GM18520 (cell line): ENCODE results near the gene MKRN1.
A peak's percentile ranks its signal among the peaks of the same experiment; 100 is the strongest.
"Not testable (repeated sequence)": the region's sequence is repeated elsewhere in the genome, so short reads cannot be mapped to it uniquely, and the experiment has no call there.

ENCODE experiments used
- ATAC-seq: cut with Tn5 transposase; IDR thresholded peaks from one replicate; pipeline ENCODE4 v1.9.1; 2021; ENCODE audit not compliant: unreplicated experiment

The MKRN1 gene

GRCh38 chr7:140485500-140486265 is 6.4 kb upstream of the MKRN1 start:
- no peak for ATAC-seq

GRCh38 chr7:140484951-140485499 is 5.7 kb upstream of the MKRN1 start:
- ATAC-seq, result no peak

- no peak for ATAC-seq
Measured at GRCh38 chr7:140484479-140484878, 5.2 kb upstream of the MKRN1 start.

GRCh38 chr7:140479739-140480084 is 407 bp upstream of the MKRN1 start:
- no peak for ATAC-seq

- peak; percentile 9 for ATAC-seq
Measured at GRCh38 chr7:140478246-140479061, 851 bp downstream of the MKRN1 start.

GRCh38 chr7:140476698-140477261 is 2.5 kb downstream of the MKRN1 start:
- ATAC-seq, result no peak

GRCh38 chr7:140475747-140476333 is 3.5 kb downstream of the MKRN1 start:
- no peak for ATAC-seq

GRCh38 chr7:140463111-140463510 is 16.2 kb downstream of the MKRN1 start:
- no peak for ATAC-seq

- no peak for ATAC-seq
Measured at GRCh38 chr7:140458916-140459315, 20.4 kb downstream of the MKRN1 start.

- no peak for ATAC-seq
Measured at GRCh38 chr7:140458201-140458600, 21.1 kb downstream of the MKRN1 start.

GRCh38 chr7:140456551-140457051 is 22.7 kb downstream of the MKRN1 start:
- ATAC-seq, result no peak

- ATAC-seq, result no peak
Measured at GRCh38 chr7:140455743-140456142, 23.6 kb downstream of the MKRN1 start.

GRCh38 chr7:140454657-140455015 is 24.7 kb downstream of the MKRN1 start:
- ATAC-seq, result no peak

- ATAC-seq, result not testable (repeated sequence)
Measured at GRCh38 chr7:140453785-140454656, 25.3 kb downstream of the MKRN1 start.

GRCh38 chr7:140453273-140453672 is 26.0 kb downstream of the MKRN1 start:
- no peak for ATAC-seq

- no peak for ATAC-seq
Measured at GRCh38 chr7:140451716-140452115, 27.6 kb downstream of the MKRN1 start.

GRCh38 chr7:140448781-140449480 is 30.4 kb downstream of the MKRN1 start:
- ATAC-seq, result no peak

- no peak for ATAC-seq
Measured at GRCh38 chr7:140447841-140448240, 31.5 kb downstream of the MKRN1 start.

GRCh38 chr7:140446467-140446866 is 32.8 kb downstream of the MKRN1 start:
- no peak for ATAC-seq

GRCh38 chr7:140441519-140441918 is 37.8 kb downstream of the MKRN1 start:
- no peak for ATAC-seq
